GM12891 (cell line): ENCODE measurements around the gene C11orf21.

Experiments
- POLR2A ChIP-seq: IDR thresholded peaks from 2 replicates; pipeline ENCODE4 v1.6.1; 2011; ENCODE audit warnings: low read depth, low read length, control low read depth
- POLR2AphosphoS5 ChIP-seq: IDR thresholded peaks from 2 replicates; pipeline ENCODE4 v1.6.1; 2011; ENCODE audit warnings: low read depth, low read length, control low read depth
- SPI1 ChIP-seq: IDR thresholded peaks from 2 replicates; pipeline ENCODE4 v1.6.1; 2011; ENCODE audit warnings: low read depth, low read length, control low read depth
- TAF1 ChIP-seq: IDR thresholded peaks from 2 replicates; pipeline ENCODE4 v1.6.1; 2011; ENCODE audit warnings: low read depth, low read length, control low read depth

DNA sequence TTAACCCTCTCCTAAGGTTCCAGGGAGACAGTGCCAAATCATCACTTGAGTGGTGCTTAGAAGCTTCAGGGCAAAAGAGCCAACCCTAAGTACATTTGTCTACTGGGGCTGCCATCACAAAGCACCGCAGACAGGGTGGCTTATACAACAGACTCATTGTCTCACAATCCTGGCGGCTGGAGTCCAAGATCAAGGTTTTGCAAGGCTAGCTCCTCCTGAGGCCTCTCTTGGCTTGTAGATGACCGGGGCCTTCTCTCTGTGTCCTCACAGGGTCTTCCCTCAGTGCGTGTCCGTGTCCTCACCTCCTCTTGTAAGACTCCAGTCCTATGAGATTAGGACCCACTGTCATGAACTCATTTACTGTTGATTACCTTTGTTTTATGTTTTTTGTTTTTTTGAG lies 41.3 kb upstream of the C11orf21 start:
- TF ChIP-seq POLR2A = no peak
- no peak for TF ChIP-seq POLR2AphosphoS5
- no peak for TF ChIP-seq TAF1
- no peak for TF ChIP-seq SPI1
